Measurements from ENCODE around the gene OR4X2.

OR4X2 gene

GRCh38 chr11:48272606-48273005 is 27.7 kb downstream of the OR4X2 start:
- Histone ChIP-seq H3K27me3 (ENCODE audit: control insufficient read depth in 1 of 2, insufficient read depth in 2 of 2, low read length in 2 of 2) (no peaks in the 10 kb centered on the region), H3K27ac (ENCODE audit: low read depth, low read length) (no peak overlapping the region), H3K4me1 (ENCODE audit: insufficient read depth, low read length) (no peaks in the 10 kb centered on the region), H3K4me3 (ENCODE audit: low read depth in 1 of 2, low read length in 2 of 2) (no peak overlapping the region), H3K9ac (ENCODE audit: low read length) (no peak overlapping the region), H3K9me3 (ENCODE audit: low read length) (no peaks in the 10 kb centered on the region), H3K36me3 (ENCODE audit: insufficient read depth, low read length) (no peaks in the 10 kb centered on the region)
